NCI-H187 treated with DMSO at 0.1 percent for 48 hours (cell line): ENCODE data around the gene LCN12.

Source experiments
- DNase-seq: peaks from one replicate; lab custom pipeline; 2025; lab: John Stamatoyannopoulos, UW

Gene LCN12

DNA sequence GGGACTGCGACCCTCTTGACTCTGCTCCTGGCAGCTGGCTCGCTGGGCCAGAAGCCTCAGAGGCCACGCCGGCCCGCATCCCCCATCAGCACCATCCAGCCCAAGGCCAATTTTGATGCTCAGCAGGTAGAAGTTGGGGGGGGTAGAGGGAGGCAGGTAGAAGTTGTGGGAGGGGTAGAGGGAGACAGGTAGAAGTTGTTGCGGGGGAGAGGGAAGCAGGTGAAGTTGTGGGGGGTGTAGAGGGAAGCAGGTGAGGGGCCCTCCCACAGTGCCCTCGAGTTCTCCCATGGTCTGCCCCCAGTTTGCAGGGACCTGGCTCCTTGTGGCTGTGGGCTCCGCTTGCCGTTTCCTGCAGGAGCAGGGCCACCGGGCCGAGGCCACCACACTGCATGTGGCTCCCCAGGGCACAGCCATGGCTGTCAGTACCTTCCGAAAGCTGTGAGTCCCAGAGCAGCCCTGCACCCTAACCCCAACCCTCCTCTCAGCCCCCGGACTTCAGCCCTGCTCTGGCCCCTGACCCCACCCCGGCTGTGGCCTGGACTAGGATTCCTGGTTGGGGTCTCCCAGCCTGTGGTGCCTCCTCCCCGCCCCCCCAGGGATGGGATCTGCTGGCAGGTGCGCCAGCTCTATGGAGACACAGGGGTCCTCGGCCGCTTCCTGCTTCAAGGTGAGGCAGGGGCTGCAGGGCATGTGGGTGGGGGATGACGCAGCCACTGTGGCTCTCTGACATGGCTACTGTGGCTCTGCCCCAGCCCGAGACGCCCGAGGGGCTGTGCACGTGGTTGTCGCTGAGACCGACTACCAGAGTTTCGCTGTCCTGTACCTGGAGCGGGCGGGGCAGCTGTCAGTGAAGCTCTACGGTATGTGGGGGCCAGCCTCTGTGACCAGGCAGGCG is 6.5 kb upstream of the LCN12 start:
- no peak for DNase-seq

DNA sequence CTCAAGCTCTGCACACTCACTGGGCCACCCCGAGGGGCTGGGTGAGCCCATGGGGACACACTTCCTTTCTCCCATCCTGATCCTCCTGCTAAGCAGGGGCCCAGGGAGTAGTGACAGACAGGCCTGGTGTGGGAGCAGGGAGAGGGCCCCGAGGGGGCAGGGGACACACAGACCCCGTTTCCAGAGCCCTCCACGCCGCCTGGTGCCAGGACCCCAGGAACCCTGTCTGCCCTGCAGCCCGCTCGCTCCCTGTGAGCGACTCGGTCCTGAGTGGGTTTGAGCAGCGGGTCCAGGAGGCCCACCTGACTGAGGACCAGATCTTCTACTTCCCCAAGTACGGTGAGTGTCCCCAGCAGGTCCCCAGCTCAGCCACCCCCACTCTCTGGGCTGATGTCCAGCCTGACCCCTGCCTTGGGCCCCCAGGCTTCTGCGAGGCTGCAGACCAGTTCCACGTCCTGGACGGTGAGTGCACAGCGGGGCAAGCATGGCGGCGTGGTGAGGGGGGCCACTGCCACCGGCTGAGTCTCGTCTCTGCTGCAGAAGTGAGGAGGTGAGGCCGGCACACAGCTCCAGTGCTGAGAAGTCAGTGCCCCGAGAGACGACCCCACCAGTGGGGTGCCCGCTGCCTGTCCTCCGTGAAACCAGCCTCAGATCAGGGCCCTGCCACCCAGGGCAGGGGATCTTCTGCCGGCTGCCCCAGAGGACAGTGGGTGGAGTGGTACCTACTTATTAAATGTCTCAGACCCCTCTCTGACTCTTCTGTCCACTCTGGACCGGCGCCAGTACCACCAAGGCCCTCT is 5.6 kb upstream of the LCN12 start:
- no peak for DNase-seq

DNA sequence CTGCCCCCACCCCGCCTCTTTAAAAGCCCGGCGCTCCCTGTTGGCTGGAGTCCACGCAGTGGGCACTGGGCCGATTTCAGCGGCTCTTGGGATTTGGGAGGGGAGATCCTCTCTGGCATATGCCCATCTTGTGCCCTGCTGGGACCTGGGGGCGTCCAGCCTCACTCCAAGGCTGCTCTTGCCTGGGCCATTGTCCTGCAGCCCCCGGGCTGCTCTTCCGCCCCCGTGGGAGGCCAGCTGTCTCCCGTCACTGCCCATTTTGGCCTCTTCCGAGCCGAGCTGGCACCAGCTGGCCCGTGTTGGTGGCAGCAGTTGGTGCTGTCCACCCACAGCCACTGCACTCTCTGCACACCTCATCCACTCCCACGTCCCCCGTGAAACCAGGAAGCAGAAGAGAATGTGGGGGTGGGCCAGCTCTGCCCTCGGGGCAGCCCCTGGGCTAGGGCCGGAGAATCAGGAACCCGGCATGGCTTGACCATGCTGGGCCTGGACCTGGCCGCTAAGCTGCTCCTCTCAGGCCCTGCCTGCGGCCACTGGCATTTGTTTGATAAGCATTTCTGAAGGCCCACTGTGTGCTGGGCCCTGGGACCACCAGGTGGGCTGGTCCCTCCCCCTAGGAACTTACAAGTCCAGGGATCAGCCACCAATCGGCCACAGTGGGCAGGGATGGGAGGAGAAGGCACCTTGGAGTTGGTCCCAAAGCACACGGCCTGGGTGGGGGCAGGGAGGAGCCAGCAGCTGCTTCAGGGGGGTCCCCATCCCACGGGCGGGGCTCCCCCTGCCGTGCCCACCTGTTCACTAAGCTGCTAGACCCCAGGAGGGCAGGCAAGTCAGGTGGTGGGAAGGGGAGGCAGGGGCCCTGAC is 4.8 kb upstream of the LCN12 start:
- DNase-seq, result no peak

DNA sequence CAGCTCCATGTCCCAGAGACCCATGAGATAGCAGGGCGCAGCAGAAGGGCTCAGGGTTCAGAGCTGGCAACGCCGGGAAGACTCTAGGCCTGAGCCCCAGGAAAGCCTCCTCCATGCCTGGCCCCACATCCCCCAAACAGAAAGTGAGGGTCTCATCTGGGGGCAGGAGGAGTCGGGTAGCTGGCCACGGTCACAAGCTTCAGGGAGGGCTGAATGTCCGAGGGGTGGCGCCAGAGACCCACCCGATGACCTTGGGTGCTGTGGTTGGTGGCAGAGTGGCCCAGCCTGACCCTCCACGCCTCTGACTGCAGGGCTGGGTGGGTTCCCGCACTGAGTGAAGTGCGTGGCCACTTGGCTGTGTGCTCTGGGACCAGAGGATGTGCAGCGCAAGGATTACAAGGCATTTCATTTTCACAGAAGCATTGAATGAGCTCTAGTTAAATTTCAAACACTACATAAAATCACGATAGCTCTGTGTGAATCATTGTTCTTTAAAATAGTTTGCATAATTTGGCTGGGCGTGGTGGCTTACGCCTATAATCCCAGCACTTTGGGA is 4.0 kb upstream of the LCN12 start:
- no peak for DNase-seq

DNA sequence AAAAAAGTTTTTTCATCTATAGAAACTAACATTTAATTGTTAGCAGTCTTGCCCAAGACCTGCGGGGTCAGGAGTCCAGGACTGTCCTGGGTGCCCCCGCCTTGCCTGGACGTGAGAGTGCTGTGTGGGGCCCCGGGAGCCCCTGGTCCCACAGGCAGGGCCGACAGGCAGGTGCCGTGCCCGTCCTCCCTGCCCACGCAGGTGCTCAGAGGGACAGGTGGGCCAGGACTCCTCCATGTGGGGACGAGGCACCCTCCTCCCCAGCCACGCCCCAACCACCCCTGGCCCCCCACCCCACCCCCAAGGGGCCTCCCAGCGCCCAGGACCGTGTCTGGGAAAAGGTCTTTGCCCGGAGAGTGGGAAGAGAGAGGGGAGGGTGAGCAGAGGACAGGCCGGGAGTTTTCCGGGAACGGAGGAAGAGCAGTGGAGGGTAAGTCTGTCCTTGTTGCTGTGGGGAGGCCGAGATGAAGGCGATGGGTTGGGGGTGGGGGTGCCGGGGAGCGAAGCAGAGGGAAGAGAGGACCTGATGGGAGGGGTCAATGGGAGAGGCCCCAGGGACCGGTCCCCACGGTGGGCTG is 2.7 kb upstream of the LCN12 start:
- no peak for DNase-seq

DNA sequence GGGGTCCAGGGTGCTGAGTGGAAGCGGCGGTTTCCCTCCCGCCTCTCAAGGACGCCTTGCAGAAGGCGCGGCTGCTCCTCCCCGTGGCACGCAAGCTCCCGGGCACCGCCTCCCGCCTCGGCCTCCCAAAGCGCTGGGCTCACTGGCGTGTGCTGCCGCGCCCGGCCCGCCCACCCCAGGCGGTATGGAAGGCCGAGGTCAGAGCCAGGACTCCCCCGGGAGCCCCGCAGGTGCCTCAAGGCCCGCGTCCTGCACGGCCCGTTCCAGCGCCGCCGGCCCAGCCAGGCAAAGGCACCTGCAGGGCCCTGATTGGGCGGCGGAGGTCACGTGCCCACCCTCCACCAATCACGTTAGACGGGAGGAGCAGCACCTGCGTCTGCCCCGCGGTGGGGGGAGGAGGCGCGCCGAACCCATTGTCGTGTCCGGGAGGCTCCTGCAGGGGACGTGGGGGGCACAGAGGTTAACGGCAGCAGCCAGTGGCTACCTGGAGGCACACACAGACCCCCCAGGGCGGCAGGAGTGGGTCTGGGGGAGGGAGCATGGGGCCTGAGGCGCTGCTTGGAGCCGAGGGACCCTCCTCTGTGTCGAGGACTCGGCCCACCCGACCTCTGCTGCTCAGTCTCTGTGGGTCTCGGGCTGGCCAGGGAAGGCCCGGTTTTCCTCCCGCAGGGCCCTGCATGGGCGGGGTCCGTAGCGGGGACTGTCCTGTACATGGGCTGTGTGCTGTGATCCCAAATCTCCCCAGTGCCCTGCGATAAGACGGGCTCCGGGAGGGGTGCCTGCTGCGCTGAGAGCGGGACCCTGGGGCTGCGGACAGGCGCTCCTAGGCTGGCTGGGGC is 2.0 kb upstream of the LCN12 start:
- no peak for DNase-seq

DNA sequence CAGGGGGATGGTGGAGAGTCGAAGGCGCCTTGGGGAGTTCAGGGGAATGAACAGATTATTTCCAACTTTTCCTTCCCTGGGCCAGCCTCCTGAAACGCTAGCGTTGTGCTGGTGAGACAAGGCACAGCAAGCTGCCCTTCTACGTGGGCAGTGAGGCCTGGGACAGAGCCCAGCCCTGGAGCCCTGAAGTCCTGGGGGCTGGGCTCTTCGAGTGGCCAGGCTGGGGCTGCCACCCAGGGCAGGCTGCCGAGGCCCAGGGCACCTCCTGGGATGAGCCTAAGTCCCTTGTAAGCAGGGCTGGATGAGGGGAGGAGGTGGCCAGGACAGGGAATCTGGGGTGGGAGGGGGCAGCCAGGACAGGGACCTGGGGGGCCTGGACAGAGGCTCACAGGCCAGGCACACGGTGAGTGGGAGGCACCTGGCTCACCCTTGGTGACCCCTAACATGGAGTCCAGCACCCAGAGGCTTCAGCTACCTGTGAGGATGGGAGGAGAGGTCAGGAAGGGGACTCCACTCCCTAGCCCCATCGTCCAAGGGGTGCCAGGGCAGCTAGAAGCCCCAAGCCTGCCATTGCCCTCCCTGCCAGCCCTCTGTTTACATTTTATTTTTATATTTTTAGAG is 1.3 kb upstream of the LCN12 start:
- no peak for DNase-seq

DNA sequence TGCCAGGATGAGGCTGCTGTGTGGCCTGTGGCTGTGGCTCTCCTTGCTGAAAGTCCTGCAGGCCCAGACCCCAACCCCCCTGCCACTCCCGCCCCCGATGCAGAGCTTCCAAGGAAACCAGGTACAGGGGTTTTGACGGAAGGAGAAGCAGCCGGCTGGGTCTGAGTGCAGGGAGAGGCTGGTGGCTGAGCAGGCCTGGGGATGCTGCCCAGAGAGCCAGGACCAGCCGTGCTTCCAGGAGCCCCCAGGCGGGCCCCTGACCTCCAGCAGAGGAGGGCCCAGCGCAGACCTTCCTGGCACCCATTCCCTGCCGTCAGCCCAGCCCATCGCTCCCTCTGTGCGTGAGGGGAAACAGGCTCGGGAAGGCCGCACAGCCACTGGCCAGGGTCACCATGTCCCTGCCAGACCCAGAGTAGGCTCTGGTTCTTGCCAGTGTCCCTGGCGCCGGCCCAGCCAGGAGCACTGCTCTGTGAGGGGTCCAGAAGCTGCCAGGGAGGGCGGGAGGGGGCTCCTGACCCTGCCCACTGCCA is 313 bp downstream of the LCN12 start:
- DNase-seq, result no peak

DNA sequence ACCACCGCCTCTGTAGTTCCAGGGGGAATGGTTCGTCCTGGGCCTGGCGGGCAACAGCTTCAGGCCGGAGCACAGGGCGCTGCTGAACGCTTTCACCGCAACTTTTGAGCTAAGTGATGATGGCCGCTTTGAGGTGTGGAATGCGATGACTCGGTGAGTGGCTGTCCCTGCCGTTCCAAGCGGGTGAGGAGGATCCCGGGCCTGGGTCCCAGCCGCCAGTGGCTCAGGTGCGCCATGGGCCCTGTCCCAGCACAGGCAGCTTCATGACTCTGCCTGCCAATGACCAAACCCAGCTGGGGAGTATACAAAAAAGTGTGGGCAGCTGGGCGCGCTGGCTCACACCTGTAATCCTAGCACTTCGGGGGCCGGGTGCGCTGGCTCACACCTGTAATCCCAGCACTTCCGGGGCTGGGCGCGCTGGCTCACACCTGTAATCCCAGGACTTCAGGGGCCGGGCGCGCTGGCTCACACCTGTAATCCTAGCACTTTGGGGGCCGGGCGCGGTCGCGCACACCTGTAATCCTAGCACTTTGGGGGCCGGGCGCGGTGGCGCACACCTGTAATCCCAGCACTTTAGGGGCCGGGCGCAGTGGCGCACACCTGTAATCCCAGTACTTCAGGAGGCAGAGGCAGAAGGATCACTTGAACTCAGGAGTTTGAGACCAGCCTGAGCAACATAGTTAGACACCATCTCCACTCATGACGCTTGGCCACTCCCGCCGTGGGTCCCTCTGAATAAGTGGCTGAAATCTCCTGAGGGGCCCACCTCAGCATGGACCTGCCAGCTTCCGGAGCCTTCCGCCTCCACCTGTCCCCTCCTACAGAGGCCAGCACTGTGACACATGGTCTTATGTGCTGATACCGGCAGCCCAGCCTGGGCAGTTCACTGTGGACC is 1.1 kb downstream of the LCN12 start:
- no peak for DNase-seq

DNA sequence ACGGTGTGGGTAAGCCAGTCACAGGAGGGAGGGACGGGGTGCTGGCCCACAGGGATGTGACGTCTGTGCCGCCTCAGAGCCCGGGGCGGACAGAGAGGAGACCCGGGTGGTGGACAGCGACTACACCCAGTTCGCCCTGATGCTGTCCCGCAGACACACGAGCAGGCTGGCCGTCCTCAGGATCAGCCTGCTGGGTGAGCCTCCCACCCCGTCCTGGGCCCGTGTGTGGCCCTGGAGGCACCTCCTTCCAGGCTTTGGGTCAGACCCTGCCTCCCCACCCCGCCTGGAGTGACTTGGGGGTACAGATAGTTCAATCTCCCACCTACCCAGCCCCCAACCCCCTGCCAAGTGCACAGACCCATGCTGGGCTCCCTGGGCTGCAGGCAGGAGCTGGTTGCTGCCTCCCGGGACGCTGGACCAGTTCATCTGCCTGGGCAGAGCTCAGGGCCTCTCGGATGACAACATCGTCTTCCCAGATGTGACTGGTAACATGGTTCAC is 1.7 kb downstream of the LCN12 start:
- DNase-seq, result no peak

DNA sequence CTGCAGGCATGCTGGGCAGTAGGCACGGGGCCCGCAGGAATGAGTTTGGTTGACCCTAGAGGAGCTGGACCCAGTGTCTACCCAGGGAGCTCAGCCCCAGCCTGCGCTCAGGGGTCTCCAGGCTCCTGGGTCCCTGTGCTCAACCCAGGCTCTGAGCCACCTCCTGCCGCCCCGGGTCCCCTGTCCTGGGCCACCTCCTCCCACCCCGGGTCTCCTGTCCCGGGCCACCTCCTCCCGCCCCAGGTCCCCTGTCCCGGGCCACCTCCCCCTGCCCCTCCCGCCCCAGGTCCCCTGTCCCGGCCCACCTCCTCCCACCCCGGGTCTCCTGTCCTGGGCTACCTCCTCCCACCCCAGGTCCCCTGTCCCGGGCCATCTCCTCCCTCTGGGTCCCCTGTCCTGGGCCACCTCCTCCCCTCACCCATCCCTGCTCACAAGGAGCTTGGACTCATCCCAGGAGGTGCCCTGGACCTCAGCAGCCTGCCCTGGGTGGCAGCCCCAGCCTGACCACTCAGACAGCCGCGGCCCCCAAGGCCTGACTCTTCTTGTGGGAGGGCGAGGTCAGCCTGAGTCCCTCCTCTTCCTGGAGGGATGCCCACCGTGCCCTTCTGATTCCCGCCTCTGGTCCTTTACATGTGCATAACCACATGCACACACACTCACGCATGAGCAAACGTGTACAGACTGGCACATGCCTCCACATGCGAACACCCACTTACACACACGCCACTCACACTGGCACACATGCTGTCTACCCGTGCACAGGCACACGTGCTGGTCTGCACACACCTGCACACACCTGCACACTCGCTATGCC is 2.4 kb downstream of the LCN12 start:
- DNase-seq, result no peak

DNA sequence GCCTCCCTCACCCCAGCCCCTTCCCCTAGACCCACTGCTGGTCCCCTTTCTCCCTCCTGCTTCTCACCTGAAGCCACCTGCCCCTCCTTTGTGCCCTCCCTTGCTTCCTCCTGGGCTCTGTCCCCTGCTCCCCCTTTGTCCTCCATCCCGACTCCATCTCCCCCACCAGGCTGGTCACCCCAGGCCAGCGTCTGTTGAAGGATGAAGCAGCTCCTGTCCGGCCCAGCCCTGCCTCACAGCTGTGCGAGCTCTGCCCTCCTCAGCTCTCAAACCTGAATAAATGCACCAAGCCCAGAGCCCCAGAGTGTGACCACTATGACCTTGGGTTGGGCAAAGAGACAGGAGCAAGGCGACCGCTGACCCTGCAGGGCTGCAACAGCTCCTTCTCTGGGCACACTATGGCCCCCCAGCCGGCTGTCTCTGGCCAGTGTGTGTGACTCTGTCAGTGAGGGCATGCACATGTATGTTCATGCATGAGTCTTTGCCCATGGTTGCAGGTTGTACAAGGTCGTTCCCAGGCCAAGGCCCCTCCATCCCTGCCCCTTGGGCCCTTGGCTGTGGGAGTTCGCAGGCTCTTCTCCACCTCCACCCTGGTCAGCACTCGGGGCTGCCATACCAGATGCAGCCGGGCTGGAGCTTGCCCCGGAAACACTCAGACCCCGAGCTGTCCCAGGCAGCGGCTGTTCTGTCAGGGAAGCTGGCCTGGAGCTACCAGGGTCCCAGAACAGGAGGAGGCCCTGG is 3.3 kb downstream of the LCN12 start:
- DNase-seq, result no peak

DNA sequence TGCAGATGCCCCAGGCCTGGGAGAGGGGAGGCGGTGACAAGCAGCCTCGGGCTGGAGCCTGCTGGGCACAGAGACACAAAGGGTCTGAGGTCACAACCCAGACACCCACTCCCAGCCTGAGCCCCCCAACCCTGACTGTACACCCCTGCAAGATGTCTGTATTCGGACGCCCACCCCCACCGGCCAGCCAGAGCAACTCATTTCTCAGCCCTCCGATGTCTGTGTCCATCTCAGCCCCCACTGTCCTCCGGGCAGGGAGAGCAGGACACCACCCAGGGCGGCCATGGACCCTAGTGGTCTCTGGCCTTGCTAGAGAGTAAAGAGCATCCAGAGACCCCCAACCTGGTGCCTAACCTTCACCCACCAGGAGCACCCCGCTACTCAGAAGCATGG is 3.9 kb downstream of the LCN12 start:
- DNase-seq, result no peak

DNA sequence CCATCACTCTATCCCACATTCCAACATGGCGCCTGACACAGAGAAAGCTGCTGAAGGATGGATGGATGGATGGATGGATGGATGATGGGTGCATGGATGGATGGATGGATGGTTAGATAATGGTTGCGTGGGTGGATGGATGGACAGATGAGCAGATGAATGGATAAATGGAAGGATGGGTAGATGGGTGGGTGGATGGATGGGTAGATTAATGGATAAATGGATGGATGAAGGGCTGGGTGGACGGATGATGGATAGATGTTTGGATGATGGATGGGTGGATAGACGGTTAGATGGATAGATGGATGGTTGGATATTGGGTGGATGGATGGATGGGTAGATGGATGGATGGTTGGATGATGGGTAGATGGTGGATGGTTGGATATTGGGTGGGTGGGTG is 4.5 kb downstream of the LCN12 start:
- no peak for DNase-seq

DNA sequence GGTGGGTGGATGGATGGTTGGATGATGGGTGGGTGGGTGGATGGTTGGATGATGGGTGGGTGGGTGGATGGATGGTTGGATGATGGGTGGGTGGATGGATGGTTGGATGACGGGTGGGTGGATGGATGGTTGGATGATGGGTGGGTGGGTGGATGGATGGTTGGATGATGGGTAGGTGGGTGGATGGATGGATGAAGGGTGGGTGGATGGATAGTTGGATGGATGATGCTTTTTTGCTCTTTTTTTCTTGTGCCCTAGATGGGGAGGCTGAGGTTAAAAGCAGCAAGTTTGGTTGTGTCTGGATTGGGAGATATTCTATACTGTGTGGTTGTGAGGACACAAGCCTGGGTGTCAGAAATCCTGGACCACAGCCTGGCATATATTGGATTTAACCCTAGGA is 5.4 kb downstream of the LCN12 start:
- no peak for DNase-seq

DNA sequence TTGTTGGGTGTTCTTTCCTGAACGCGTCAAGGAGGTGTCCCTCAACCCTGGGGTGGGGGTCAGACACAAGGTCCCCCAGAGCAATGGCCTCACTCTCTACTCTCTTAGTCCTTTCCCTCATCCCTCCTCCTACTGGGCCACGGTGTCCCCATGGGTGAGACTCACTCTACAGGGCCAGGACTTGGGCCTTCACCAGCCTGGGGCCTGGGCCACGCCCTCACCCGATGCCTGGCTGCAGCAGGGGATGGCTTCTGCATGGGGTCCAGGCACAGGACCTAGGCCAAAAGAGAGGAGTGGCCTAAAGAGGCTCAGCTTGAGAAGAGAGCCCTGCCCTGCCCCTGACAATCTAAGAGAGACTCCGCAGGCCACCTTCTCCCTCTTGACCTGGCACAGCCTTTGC is 5.8 kb downstream of the LCN12 start:
- DNase-seq, result no peak

DNA sequence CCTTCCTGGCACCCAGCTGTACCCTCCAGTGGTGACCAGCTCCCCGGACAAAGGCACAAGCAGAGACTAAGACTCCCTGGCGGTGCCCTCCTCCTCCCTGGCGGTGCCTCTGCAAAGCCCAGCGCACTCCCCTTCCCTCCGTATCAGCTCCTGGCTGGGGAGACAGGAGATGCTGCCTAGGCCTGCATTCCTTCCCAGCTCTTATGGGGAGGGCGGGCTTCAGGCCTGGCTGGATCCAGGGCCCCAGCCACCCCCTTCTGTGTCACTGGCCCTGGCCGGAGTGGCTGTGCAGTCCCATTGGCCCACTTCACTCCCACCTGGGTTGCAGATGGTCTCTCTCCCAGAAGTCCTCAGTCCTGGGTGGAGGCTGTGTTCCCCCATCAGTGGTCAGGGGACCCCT is 6.4 kb downstream of the LCN12 start:
- DNase-seq, result no peak
